Transverse colon (tissue), 4 donors: ENCODE measurements around the gene PDCD1. TPM values are rescaled to one million over a fixed set of nuclear protein-coding genes. Genes with fewer than 3 reads are reported as not detected.
A peak's percentile ranks its signal among the peaks of the same experiment; 100 is the strongest.
"Not testable (repeated sequence)": the region's sequence is repeated elsewhere in the genome, so short reads cannot be mapped to it uniquely, and the experiment has no call there.

Source experiments
- DNase-seq: peaks from one replicate; pipeline ENCODE4 v3.0.0-alpha.2; 2019
- H3K27ac ChIP-seq, 4 donors: fragments of 200-600 bp; sonication (generic); 2 replicates each; pipeline ENCODE4 v1.5.1; 2016 to 2018; ENCODE audit warnings: inconsistent platforms in 4 of 4
- H3K27me3 ChIP-seq: fragments of 200-600 bp; sonication (generic); 2 replicates; pipeline ENCODE4 v1.5.1; 2017; ENCODE audit warnings: inconsistent platforms
- H3K36me3 ChIP-seq, 4 donors: fragments of 200-600 bp; sonication (generic); 2 replicates each; pipeline ENCODE4 v1.5.1; 2017 to 2019; ENCODE audit warnings: inconsistent platforms in 4 of 4
- H3K4me1 ChIP-seq, 4 donors: fragments of 200-600 bp; sonication (generic); 2 replicates each; pipeline ENCODE4 v1.5.1; 2017 to 2020; ENCODE audit warnings: inconsistent platforms in 4 of 4
- H3K4me3 ChIP-seq, 4 donors: fragments of 200-600 bp; sonication (generic); 1 replicate in 1 of 4; 2 replicates in 3 of 4; pipeline versions ENCODE4 v1.5.1 to v1.6.1; 2017 to 2019; ENCODE audit warnings: inconsistent platforms in 4 of 4
- H3K9me3 ChIP-seq, 2 donors: fragments of 200-600 bp; sonication (generic); 2 replicates each; pipeline ENCODE4 v1.5.1; 2017 to 2019; ENCODE audit warnings: inconsistent platforms in 2 of 2
- CTCF ChIP-seq, 5 experiments: fragments of 200-600 bp in 3 of 5; fragments of 450-650 bp in 2 of 5; sonication (generic) in 3 of 5; IDR thresholded peaks; 1 replicate in 2 of 5; 2 replicates in 3 of 5; pipeline ENCODE4 v1.5.1; 2016 to 2017; ENCODE audit warnings: antibody characterized with exemption in 5 of 5, inconsistent platforms in 3 of 5, mild to moderate bottlenecking in 2 of 5, moderate library complexity in 1 of 5
- EP300 ChIP-seq: sonication (generic); formaldehyde crosslinking; IDR thresholded peaks from one replicate; pipeline ENCODE4 v1.6.1; 2017; ENCODE audit warnings: antibody characterized with exemption, low read depth
- POLR2A ChIP-seq: fragments of 450-650 bp; IDR thresholded peaks from one replicate; pipeline ENCODE4 v1.6.1; 2016; ENCODE audit warnings: antibody characterized with exemption, mild to moderate bottlenecking, moderate library complexity
- POLR2AphosphoS5 ChIP-seq, 3 donors: sonication (generic); formaldehyde crosslinking; IDR thresholded peaks; one replicate each; pipeline ENCODE4 v1.6.1; 2016; ENCODE audit warnings: antibody characterized with exemption in 3 of 3
- WGBS, 2 donors: methylation state at CpG; one replicate each; pipeline ENCODE4 v1.1.5; 2018; ENCODE audit warnings: low coverage in 1 of 2; 5-methylcytosine and 5-hydroxymethylcytosine counted together
- in situ Hi-C, 4 donors: fragments of 200-750 bp; cut with MboI; loops; one replicate each; pipeline versions ENCODE4 v1.15.0 to v1.15.1; 2017; ENCODE audit warnings: low sequenced_read_pairs in 3 of 4, low pct_ligation_motif_present in 1 of 4, low pct_unique_long_range_greater_than_20kb in 1 of 4
- intact Hi-C: fragments of 100-400 bp; cut with DNase I; formaldehyde crosslinking; loops from one replicate; pipeline ENCODE4 v1.15.1; 2023; ENCODE audit warnings: low total_unique reads
- total RNA-seq, 4 donors: library from RNA; depleted of rRNA; stranded (reverse); fragments of >200 nt; gene quantifications; one replicate each; pipeline ENCODE4 v1.1.0, GENCODE V29; 2016

Gene PDCD1
- total RNA-seq, 4 donors from 2014 or later = 0.55 to 0.64 TPM; not detected in 2

GRCh38 chr2:241802421-241803318 is 56.0 kb downstream of the PDCD1 start:
- peak overlapping the region in 1 of 4 donors; percentile 49 for H3K4me3 ChIP-seq
- peaks cover 22% of the 10 kb centered on the region for H3K27me3 ChIP-seq
- H3K36me3 ChIP-seq = no peaks in the 10 kb centered on the region
- peaks cover 10 to 38% (median 23%) of the 10 kb centered on the region in 4 donors for H3K4me1 ChIP-seq
- intact Hi-C loops (no loop called here), in situ Hi-C loops (no loop called here)
- TF ChIP-seq EP300 (no peak), POLR2AphosphoS5 (IDR thresholded peaks at IDR 0.05) (no peak), CTCF (IDR thresholded peaks at IDR 0.05) (no peak), POLR2A (no peak)
- 65% methylated on average over 32 of the region's 32 CpGs; no CpG with 5 or more reads in 1 of the 2 donors for WGBS, 2 donors
- peak; percentile 8 for DNase-seq
- H3K27ac ChIP-seq = peak overlapping the region in 1 of 4 donors; percentile 48
- no peaks in the 10 kb centered on the region for H3K9me3 ChIP-seq

- Histone ChIP-seq H3K36me3 (no peaks in the 10 kb centered on the region), H3K27me3 (peaks cover 22% of the 10 kb centered on the region), H3K4me3 (no peak overlapping the region), H3K9me3 (no peaks in the 10 kb centered on the region), H3K27ac (peak overlapping the region in 1 of 4 donors; percentile 48), H3K4me1 (peaks cover 17 to 41% (median 28%) of the 10 kb centered on the region in 4 donors)
- DNase-seq = peak; percentile 13
- TF ChIP-seq POLR2A = no peak
- no peak for TF ChIP-seq POLR2AphosphoS5 (IDR thresholded peaks at IDR 0.05)
- TF ChIP-seq CTCF (IDR thresholded peaks at IDR 0.05) = no peak
- TF ChIP-seq EP300 = no peak
- in situ Hi-C loops = no loop called here
- intact Hi-C loops = no loop called here
- 80 to 82% methylated on average over 1 to 42 of the region's 44 CpGs for WGBS, 2 donors
Observed at GRCh38 chr2:241801611-241802420, 56.9 kb downstream of the PDCD1 start.

GRCh38 chr2:241800198-241800903 is 58.3 kb downstream of the PDCD1 start:
- H3K9me3 ChIP-seq, intact Hi-C loops, H3K36me3 ChIP-seq, H3K4me3 ChIP-seq, in situ Hi-C loops, H3K27ac ChIP-seq: not testable (repeated sequence)
- WGBS, 2 donors = 83% methylated on average over 35 of the region's 35 CpGs; no CpG with 5 or more reads in 1 of the 2 donors
- DNase-seq = peak; percentile 8
- Histone ChIP-seq H3K4me1 (peaks cover 22 to 55% (median 42%) of the 10 kb centered on the region in 4 donors), H3K27me3 (peaks cover 22% of the 10 kb centered on the region)

Other genes starting within 250 kb of the PDCD1 start
- 100 to 1,000 TPM in 1 of 4 donors, 10 to 100 TPM in 3; 65.1 to 142 (median 82.8) TPM for gene THAP4, start 221.7 kb downstream of the PDCD1 start, total RNA-seq
- 100 to 1,000 TPM in 3 of 4 donors, 10 to 100 TPM in 1; 62.9 to 400 (median 137) TPM for gene ATG4B, start 221.2 kb downstream of the PDCD1 start, total RNA-seq
- gene DTYMK, start 172.1 kb downstream of the PDCD1 start, total RNA-seq = 10 to 100 TPM in 2 of 4 donors, 1 to 10 TPM in 2; 3.4 to 27.9 (median 11.4) TPM
- 10 to 100 TPM; 37.4 to 94.3 (median 56.3) TPM for gene ING5, start 156.9 kb downstream of the PDCD1 start, total RNA-seq
- gene D2HGDH, start 124.3 kb downstream of the PDCD1 start, total RNA-seq = 100 to 1,000 TPM in 1 of 4 donors, 10 to 100 TPM in 3; 53.2 to 150 (median 55.5) TPM
- gene GAL3ST2, start 82.1 kb downstream of the PDCD1 start, total RNA-seq = 100 to 1,000 TPM in 1 of 4 donors, 10 to 100 TPM in 3; 50.8 to 364 (median 76.0) TPM
- gene NEU4, start 49.7 kb downstream of the PDCD1 start, total RNA-seq = 100 to 1,000 TPM in 2 of 4 donors, 10 to 100 TPM in 2; 58.1 to 195 (median 93.9) TPM
- gene RTP5, start 10.8 kb upstream of the PDCD1 start, total RNA-seq = under 1 TPM in 1 of 4 donors, not detected in 3; 0.16 TPM